Stimulated activated CD4-positive, alpha-beta T cell treated with anti-CD3 and anti-CD28 coated beads, Interleukin-15, amount 100 ng/mL, for 1 hour (primary cell): Measurements from ENCODE around the gene ADARB1.

Experiments
- DNase-seq, 2 donors: peaks; one replicate each; pipeline ENCODE4 v3.0.0-alpha.2; 2020; ENCODE audit warnings: low read depth in 1 of 2, low spot score in 1 of 2

ADARB1 gene

GRCh38 chr21:45091550-45092322 is 17.4 kb downstream of the ADARB1 start:
- DNase-seq, result no peak

GRCh38 chr21:45093035-45093532 is 18.7 kb downstream of the ADARB1 start:
- DNase-seq, result no peak

GRCh38 chr21:45094412-45094811 is 20.0 kb downstream of the ADARB1 start:
- no peak for DNase-seq

- DNase-seq, result no peak
Observed at GRCh38 chr21:45095505-45095904, 21.1 kb downstream of the ADARB1 start.

GRCh38 chr21:45096217-45096616 is 21.8 kb downstream of the ADARB1 start:
- no peak for DNase-seq

- no peak for DNase-seq
Observed at GRCh38 chr21:45097827-45098387, 23.5 kb downstream of the ADARB1 start.

GRCh38 chr21:45098867-45099266 is 24.5 kb downstream of the ADARB1 start:
- no peak for DNase-seq

- no peak for DNase-seq
Observed at GRCh38 chr21:45099571-45099970, 25.2 kb downstream of the ADARB1 start.

- DNase-seq, result no peak
Observed at GRCh38 chr21:45100866-45101265, 26.5 kb downstream of the ADARB1 start.

GRCh38 chr21:45102391-45102932 is 28.1 kb downstream of the ADARB1 start:
- DNase-seq, result no peak

- DNase-seq, result no peak
Observed at GRCh38 chr21:45103971-45104520, 29.7 kb downstream of the ADARB1 start.

- DNase-seq, result no peak
Observed at GRCh38 chr21:45104560-45104959, 30.2 kb downstream of the ADARB1 start.

GRCh38 chr21:45105906-45106485 is 31.6 kb downstream of the ADARB1 start:
- no peak for DNase-seq

- no peak for DNase-seq
Observed at GRCh38 chr21:45108034-45108790, 33.8 kb downstream of the ADARB1 start.

- no peak for DNase-seq
Observed at GRCh38 chr21:45108808-45109781, 34.7 kb downstream of the ADARB1 start.

- no peak for DNase-seq
Observed at GRCh38 chr21:45109831-45110492, 35.6 kb downstream of the ADARB1 start.

- no peak for DNase-seq
Observed at GRCh38 chr21:45110873-45111624, 36.7 kb downstream of the ADARB1 start.

- no peak for DNase-seq
Observed at GRCh38 chr21:45111703-45112102, 37.3 kb downstream of the ADARB1 start.

- no peak for DNase-seq
Observed at GRCh38 chr21:45112371-45112770, 38.0 kb downstream of the ADARB1 start.
